HCT116 (cell line): Measurements from ENCODE around the gene SELENOH. TPM values are rescaled to one million over a fixed set of nuclear protein-coding genes. Genes with fewer than 3 reads are reported as not detected.
A peak's percentile ranks its signal among the peaks of the same experiment; 100 is the strongest.

Source experiments
- ATAC-seq: fragments of 200-7000 bp; cut with Tn5 transposase; 2 replicates; pipeline ENCODE4 v1.9.1; 2020; ENCODE audit warnings: mild to moderate bottlenecking, moderate library complexity
- BruUV-seq: library from RNA; stranded (reverse); fragments of 400-500 nt; replicated peaks from 2 replicates; lab custom pipeline; 2021; lab: Mats Ljungman, UMichigan
- CTCF ChIA-PET: fragments of 300-600 bp; sonication (Branson Sonifier 250); formaldehyde crosslinking; loops from one replicate; lab custom pipeline; 2021; ENCODE audit warnings: antibody characterized with exemption; lab: Charles Lee
- POLR2A ChIA-PET: fragments of 300-600, 350-600 bp; sonication (Branson Sonifier 250); formaldehyde crosslinking; loops from one replicate; lab custom pipeline; 2021; ENCODE audit warnings: antibody characterized with exemption; lab: Charles Lee
- RAD21 ChIA-PET, 2 experiments: fragments of 300-600 bp; sonication (Branson Sonifier 250); formaldehyde crosslinking; loops; one replicate each; lab custom pipeline; 2023; ENCODE audit warnings: low total read pairs in 2 of 2; ENCODE audit not compliant: uncharacterized antibody in 2 of 2, unreplicated experiment in 2 of 2, low non-redundant PET in 1 of 2; lab: Charles Lee
- DNase-seq: peaks from one replicate; pipeline ENCODE4 v3.0.0-alpha.2; 2010; ENCODE audit warnings: low read depth, low spot score
- H2AFZ ChIP-seq: fragments of 200-600 bp; shearing (Covaris generic), sonication (generic); 2 replicates; pipeline ENCODE4 v1.6.1; 2017; ENCODE audit warnings: low read depth, mixed run types, mixed read lengths, antibody characterized with exemption, low read length; ENCODE audit not compliant: poor library complexity, severe bottlenecking
- H3K27ac ChIP-seq: 2 replicates; pipeline ENCODE4 v1.5.1; 2012; ENCODE audit warnings: low read depth, low read length
- H3K27me3 ChIP-seq: fragments of 200-600 bp; sonication (generic); 2 replicates; pipeline ENCODE4 v1.6.1; 2016; ENCODE audit warnings: mixed run types, low read length, mixed read lengths; ENCODE audit not compliant: insufficient read depth
- H3K36me3 ChIP-seq, 2 experiments: fragments of 200-500 bp in 1 of 2; fragments of 200-600 bp in 1 of 2; sonication (Bioruptor generic) in 1 of 2; sonication (generic) in 1 of 2; 2 replicates each; pipeline versions ENCODE4 v1.5.1 to v1.6.1; 2014 to 2016; ENCODE audit warnings: low read length in 2 of 2, inconsistent platforms in 1 of 2, mixed read lengths in 1 of 2, mixed run types in 1 of 2; ENCODE audit not compliant: insufficient read depth in 2 of 2, control insufficient read depth in 1 of 2
- H3K4me1 ChIP-seq, 2 experiments: fragments of 200-600 bp in 1 of 2; sonication (generic) in 1 of 2; 2 replicates each; pipeline versions ENCODE4 v1.5.1 to v1.6.1; 2012 to 2017; ENCODE audit warnings: low read length in 2 of 2, inconsistent platforms in 1 of 2, mild to moderate bottlenecking in 1 of 2, mixed read lengths in 1 of 2, mixed run types in 1 of 2, moderate library complexity in 1 of 2; ENCODE audit not compliant: insufficient read depth in 2 of 2, control insufficient read depth in 1 of 2
- H3K4me2 ChIP-seq: fragments of 200-600 bp; sonication (generic); 2 replicates; pipeline ENCODE4 v1.6.1; 2017; ENCODE audit warnings: mixed run types, low read length, mixed read lengths
- H3K4me3 ChIP-seq, 2 experiments: fragments of 200-600 bp in 1 of 2; sonication (generic) in 1 of 2; replicated peaks in 1 of 2; 2 replicates each; pipeline ENCODE4 v1.5.1; 2011 to 2016; ENCODE audit warnings: low read length in 2 of 2, control low read depth in 1 of 2, low read depth in 1 of 2, mild to moderate bottlenecking in 1 of 2, mixed read lengths in 1 of 2, mixed run types in 1 of 2
- H3K79me2 ChIP-seq: fragments of 200-600 bp; sonication (generic); 2 replicates; pipeline ENCODE4 v1.6.1; 2017; ENCODE audit warnings: mild to moderate bottlenecking, mixed run types, low read length, moderate library complexity, mixed read lengths; ENCODE audit not compliant: insufficient read depth
- H3K9ac ChIP-seq: fragments of 200-600 bp; sonication (generic); 2 replicates; pipeline ENCODE4 v1.6.1; 2016; ENCODE audit warnings: low read length, mixed read lengths
- H3K9me2 ChIP-seq: fragments of 200-600 bp; sonication (generic), shearing (Covaris generic); 2 replicates; pipeline ENCODE4 v1.6.1; 2017; ENCODE audit warnings: mixed run types, mild to moderate bottlenecking, moderate library complexity; ENCODE audit not compliant: insufficient read depth
- H3K9me3 ChIP-seq, 2 experiments: fragments of 200-500 bp in 1 of 2; fragments of 200-600 bp in 1 of 2; sonication (Bioruptor generic) in 1 of 2; sonication (generic) in 1 of 2; 2 replicates each; pipeline ENCODE4 v1.6.1; 2014 to 2017; ENCODE audit warnings: low read length in 2 of 2, mixed read lengths in 2 of 2, inconsistent platforms in 1 of 2, low read depth in 1 of 2, mild to moderate bottlenecking in 1 of 2, mixed run types in 1 of 2, moderate library complexity in 1 of 2; ENCODE audit not compliant: control insufficient read depth in 1 of 2, insufficient read depth in 1 of 2
- H4K20me1 ChIP-seq: fragments of 200-600 bp; sonication (generic), shearing (Covaris generic); 2 replicates; pipeline ENCODE4 v1.6.1; 2017; ENCODE audit warnings: mixed run types, mild to moderate bottlenecking, moderate library complexity; ENCODE audit not compliant: insufficient read depth
- ATF3 ChIP-seq: IDR thresholded peaks from 2 replicates; pipeline ENCODE4 v1.6.1; 2012
- CBX3 ChIP-seq: IDR thresholded peaks from 2 replicates; pipeline ENCODE4 v1.6.1; 2012; ENCODE audit warnings: low read depth
- EGR1 ChIP-seq: IDR thresholded peaks from 2 replicates; pipeline ENCODE4 v1.6.1; 2012; ENCODE audit warnings: low read depth
- ELF1 ChIP-seq: IDR thresholded peaks from 2 replicates; pipeline ENCODE4 v1.6.1; 2012; ENCODE audit warnings: low read depth, borderline replicate concordance
- EZH2 ChIP-seq: fragments of 200-600 bp; sonication (generic); IDR thresholded peaks from 2 replicates; pipeline ENCODE4 v1.6.1; 2017; ENCODE audit warnings: antibody characterized with exemption, mixed run types
- EZH2phosphoT487 ChIP-seq: fragments of 200-600 bp; IDR thresholded peaks from 2 replicates; pipeline ENCODE4 v1.6.1; 2018; ENCODE audit warnings: antibody characterized with exemption, borderline replicate concordance
- FOSL1 ChIP-seq: IDR thresholded peaks from 2 replicates; pipeline ENCODE4 v1.6.1; 2012; ENCODE audit warnings: low read depth
- JUND ChIP-seq: IDR thresholded peaks from 2 replicates; pipeline ENCODE4 v1.6.1; 2012
- MAX ChIP-seq: IDR thresholded peaks from 2 replicates; pipeline ENCODE4 v1.6.1; 2012
- POLR2A ChIP-seq: IDR thresholded peaks from 2 replicates; pipeline ENCODE4 v1.7.0; 2011; ENCODE audit warnings: borderline replicate concordance; ENCODE audit not compliant: insufficient read depth, insufficient read length; ENCODE audit errors: extremely low read depth
- POLR2AphosphoS5 ChIP-seq: IDR thresholded peaks from 2 replicates; pipeline ENCODE4 v1.6.1; 2011; ENCODE audit warnings: mild to moderate bottlenecking, low read depth, low read length, moderate library complexity
- RAD21 ChIP-seq: IDR thresholded peaks from 2 replicates; pipeline ENCODE4 v1.6.1; 2012; ENCODE audit warnings: low read depth, mild to moderate bottlenecking
- REST ChIP-seq: IDR thresholded peaks from 2 replicates; pipeline ENCODE4 v1.6.1; 2012; ENCODE audit warnings: low read depth
- SRF ChIP-seq: IDR thresholded peaks from 2 replicates; pipeline ENCODE4 v1.6.1; 2012; ENCODE audit warnings: low read depth
- TCF7L2 ChIP-seq: IDR thresholded peaks from 2 replicates; pipeline ENCODE4 v1.7.0; 2011; ENCODE audit warnings: borderline replicate concordance, inconsistent platforms; ENCODE audit not compliant: insufficient read depth, insufficient read length; ENCODE audit errors: extremely low read depth
- YY1 ChIP-seq: IDR thresholded peaks from 2 replicates; pipeline ENCODE4 v1.6.1; 2011; ENCODE audit warnings: low read length, low read depth, moderate library complexity, mild to moderate bottlenecking; ENCODE audit not compliant: insufficient replicate concordance; ENCODE audit errors: extremely low read depth
- ZBTB33 ChIP-seq: IDR thresholded peaks from 2 replicates; pipeline ENCODE4 v1.6.1; 2011; ENCODE audit warnings: mild to moderate bottlenecking, low read length, moderate library complexity; ENCODE audit not compliant: insufficient replicate concordance; ENCODE audit errors: extremely low read depth
- ZFX ChIP-seq: fragments of 450-650 bp; IDR thresholded peaks from 2 replicates; pipeline ENCODE4 v1.6.1; 2017
- ZNF274 ChIP-seq: fragments of 200-500 bp; sonication (Bioruptor generic); IDR thresholded peaks from 2 replicates; pipeline ENCODE4 v1.6.1; 2014; ENCODE audit warnings: mild to moderate bottlenecking, low read depth, low read length, inconsistent platforms
- intact Hi-C: fragments of 100-400 bp; cut with micrococcal nuclease; formaldehyde crosslinking; loops from 2 replicates; pipeline ENCODE4 v1.10.0; 2022
- total RNA-seq: library from RNA; stranded (reverse); gene quantifications from one replicate; pipeline ENCODE4 v1.2.1, GENCODE V29; 2021; ENCODE audit not compliant: unreplicated experiment
- TF ChIP-seq, protein P1 (sequence below), 3 experiments: fragments of 200-600 bp in 1 of 3; sonication (generic) in 1 of 3; IDR thresholded peaks in 2 of 3; conservative IDR thresholded peaks in 1 of 3; 2 replicates each; pipeline ENCODE4 v1.5.1; 2012 to 2017; ENCODE audit warnings: low read depth in 2 of 3, low read length in 2 of 3, antibody characterized with exemption in 1 of 3, borderline replicate concordance in 1 of 3, control low read depth in 1 of 3, mild to moderate bottlenecking in 1 of 3, mixed read lengths in 1 of 3, mixed run types in 1 of 3, moderate library complexity in 1 of 3; ENCODE audit not compliant: insufficient read depth in 1 of 3

The SELENOH gene
- total RNA-seq, 1 experiment from 2014 or later: 194 TPM

DNA sequence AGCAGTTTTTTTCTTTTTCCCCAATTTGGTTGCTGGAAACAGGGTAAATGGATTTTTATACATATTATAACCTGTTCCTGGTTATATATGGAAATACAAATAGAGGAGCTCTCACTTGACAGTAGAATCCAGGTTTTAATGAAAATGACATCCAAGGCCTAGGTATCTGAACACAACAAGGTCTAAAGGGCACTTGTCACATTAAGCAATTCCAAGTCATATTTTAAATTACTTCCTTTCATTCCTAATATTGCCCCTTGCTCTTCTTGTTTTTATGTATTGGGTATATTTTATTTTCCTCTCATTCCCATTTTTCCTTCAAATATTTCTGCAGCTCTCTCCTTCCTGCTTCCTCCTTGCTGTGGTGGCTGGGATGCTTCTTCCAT, 47.4 kb downstream of the SELENOH start:
- ATAC-seq (no peak), DNase-seq (no peak)
- Histone ChIP-seq H3K79me2 (peaks cover 100% of the 10 kb centered on the region), H3K4me1 (peaks cover 73 to 97% of the 10 kb centered on the region in 2 experiments), H3K36me3 (peaks cover 0 to 3% of the 10 kb centered on the region in 2 experiments; a peak in 2 of 4 replicates), H2AFZ (no peak overlapping the region), H3K9ac (no peak overlapping the region), H3K4me2 (0 out of 2 replicates have a peak overlapping the region, but pooled peaks have one; percentile 6), H4K20me1 (no peaks in the 10 kb centered on the region), H3K9me2 (no peaks in the 10 kb centered on the region), H3K4me3 (no peak overlapping the region), H3K9me3 (no peaks in the 10 kb centered on the region), H3K27ac (no peak overlapping the region), H3K27me3 (no peaks in the 10 kb centered on the region)
- RAD21 ChIA-PET: no interaction called here
- BruUV-seq: no TSS peak
- intact Hi-C loops: no loop called here
- CTCF ChIA-PET: no interaction called here
- TF ChIP-seq ATF3 (no peak), POLR2A (no peak), EZH2phosphoT487 (no peak), EGR1 (no peak), RAD21 (no peak), CBX3 (no peak), EZH2 (no peak), FOSL1 (no peak), MAX (no peak), JUND (no peak), YY1 (no peak), ELF1 (no peak), ZFX (no peak), REST (no peak), ZBTB33 (no peak), ZNF274 (no peak), TCF7L2 (no peak), SRF (no peak), POLR2AphosphoS5 (no peak)
- TF ChIP-seq, protein P1, sequence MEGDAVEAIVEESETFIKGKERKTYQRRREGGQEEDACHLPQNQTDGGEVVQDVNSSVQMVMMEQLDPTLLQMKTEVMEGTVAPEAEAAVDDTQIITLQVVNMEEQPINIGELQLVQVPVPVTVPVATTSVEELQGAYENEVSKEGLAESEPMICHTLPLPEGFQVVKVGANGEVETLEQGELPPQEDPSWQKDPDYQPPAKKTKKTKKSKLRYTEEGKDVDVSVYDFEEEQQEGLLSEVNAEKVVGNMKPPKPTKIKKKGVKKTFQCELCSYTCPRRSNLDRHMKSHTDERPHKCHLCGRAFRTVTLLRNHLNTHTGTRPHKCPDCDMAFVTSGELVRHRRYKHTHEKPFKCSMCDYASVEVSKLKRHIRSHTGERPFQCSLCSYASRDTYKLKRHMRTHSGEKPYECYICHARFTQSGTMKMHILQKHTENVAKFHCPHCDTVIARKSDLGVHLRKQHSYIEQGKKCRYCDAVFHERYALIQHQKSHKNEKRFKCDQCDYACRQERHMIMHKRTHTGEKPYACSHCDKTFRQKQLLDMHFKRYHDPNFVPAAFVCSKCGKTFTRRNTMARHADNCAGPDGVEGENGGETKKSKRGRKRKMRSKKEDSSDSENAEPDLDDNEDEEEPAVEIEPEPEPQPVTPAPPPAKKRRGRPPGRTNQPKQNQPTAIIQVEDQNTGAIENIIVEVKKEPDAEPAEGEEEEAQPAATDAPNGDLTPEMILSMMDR (IDR thresholded peaks at IDR 0.05 in 2 of 3, conservative IDR thresholded peaks at IDR 0.05 in 1 of 3; ENCODE audit: borderline replicate concordance in 1 of 3, insufficient read depth in 1 of 3, low read depth in 2 of 3, low read length in 2 of 3): no peak
- POLR2A ChIA-PET: interaction anchor here (1.1 kb wide), 1 partner anchor 10 kb away, joined by 5 read pairs; no protein-coding TSS in a partner anchor
